GM12878 (cell line): ENCODE measurements around the gene CACNA1E. TPM values are rescaled to one million over a fixed set of nuclear protein-coding genes. Genes with fewer than 3 reads are reported as not detected.

Experiments
- ATAC-seq: fragments of 200-7000 bp; cut with Tn5 transposase; 3 replicates; pipeline ENCODE4 v1.9.1; 2020; ENCODE audit warnings: mild to moderate bottlenecking, moderate library complexity
- BruUV-seq: library from RNA; stranded (reverse); fragments of 400-500 nt; replicated peaks from 2 replicates; lab custom pipeline; 2021; lab: Mats Ljungman, UMichigan
- CTCF ChIA-PET: fragments of 300-600 bp; sonication (Branson Sonifier 250); formaldehyde crosslinking; extraction: SDS; loops from one replicate; lab custom pipeline; 2021; ENCODE audit warnings: inconsistent platforms; lab: Yijun Ruan, JAX
- POLR2A ChIA-PET: fragments of 350-600 bp; formaldehyde crosslinking; extraction: SDS; loops from one replicate; lab custom pipeline; 2021; ENCODE audit warnings: inconsistent platforms; lab: Charles Lee
- RAD21 ChIA-PET: fragments of 300-600 bp; sonication (Branson Sonifier 250); formaldehyde crosslinking; loops from one replicate; lab custom pipeline; 2023; ENCODE audit warnings: antibody characterized with exemption; ENCODE audit not compliant: unreplicated experiment; lab: Charles Lee
- SMC1A ChIA-PET: fragments of 300-600 bp; sonication (Branson Sonifier 250); formaldehyde crosslinking; loops from one replicate; lab custom pipeline; 2023; ENCODE audit not compliant: unreplicated experiment, uncharacterized antibody; lab: Charles Lee
- DNase-seq: peaks from one replicate; pipeline ENCODE4 v3.0.0-alpha.2; 2011; ENCODE audit warnings: low read depth, low spot score
- FAIRE-seq: peaks from 3 replicates; lab custom pipeline; 2011; peaks lifted over from hg19 to GRCh38; lab: Jason Lieb, UNC
- H2AFZ ChIP-seq: 2 replicates; pipeline ENCODE4 v1.6.0; 2011; ENCODE audit warnings: low read depth, low read length, control low read depth; ENCODE audit not compliant: control insufficient read depth
- H3K27ac ChIP-seq: 2 replicates; pipeline ENCODE4 v1.5.1; 2011; ENCODE audit warnings: control low read depth; ENCODE audit not compliant: control insufficient read depth, insufficient read depth
- H3K27me3 ChIP-seq, 2 experiments: replicated peaks in 1 of 2; 2 replicates each; pipeline versions ENCODE4 v1.6.0 to v1.6.1; 2011; ENCODE audit warnings: low read length in 1 of 2; ENCODE audit not compliant: control insufficient read depth in 2 of 2, insufficient read depth in 2 of 2
- H3K36me3 ChIP-seq, 2 experiments: 2 replicates each; pipeline ENCODE4 v1.5.1; 2011; ENCODE audit warnings: low read length in 1 of 2; ENCODE audit not compliant: control insufficient read depth in 2 of 2, insufficient read depth in 2 of 2
- H3K4me1 ChIP-seq: 2 replicates; pipeline ENCODE4 v1.6.1; 2011; ENCODE audit warnings: mild to moderate bottlenecking, low read length, moderate library complexity, mixed read lengths; ENCODE audit not compliant: control insufficient read depth, insufficient read depth
- H3K4me2 ChIP-seq: 2 replicates; pipeline ENCODE4 v1.6.0; 2011; ENCODE audit warnings: control low read depth; ENCODE audit not compliant: control insufficient read depth, insufficient read depth
- H3K4me3 ChIP-seq: fragments of 200-600 bp; sonication (generic); 2 replicates; pipeline ENCODE4 v1.5.1; 2016
- H3K79me2 ChIP-seq: 2 replicates; pipeline ENCODE4 v1.6.0; 2011; ENCODE audit warnings: low read length; ENCODE audit not compliant: control insufficient read depth, insufficient read depth
- H3K9ac ChIP-seq: 2 replicates; pipeline ENCODE4 v1.8.0; 2011; ENCODE audit warnings: low read length, control low read depth, mixed read lengths; ENCODE audit not compliant: control insufficient read depth, insufficient read depth
- H3K9me3 ChIP-seq: replicated peaks from 3 replicates; pipeline ENCODE4 v1.5.1; 2011; ENCODE audit warnings: mild to moderate bottlenecking, low read length; ENCODE audit not compliant: control insufficient read depth, insufficient read depth
- H4K20me1 ChIP-seq: 2 replicates; pipeline ENCODE4 v1.6.0; 2011; ENCODE audit not compliant: control insufficient read depth, insufficient read depth
- CBFB ChIP-seq: IDR thresholded peaks from 2 replicates; pipeline ENCODE4 v1.6.1; 2016; ENCODE audit warnings: antibody characterized with exemption, low read depth
- CHD4 ChIP-seq: fragments of 200-600 bp; sonication (generic); IDR thresholded peaks from 2 replicates; pipeline ENCODE4 v1.6.1; 2016; ENCODE audit warnings: mild to moderate bottlenecking
- HDAC2 ChIP-seq: fragments of 200-600 bp; sonication (generic); IDR thresholded peaks from 2 replicates; pipeline ENCODE4 v1.6.1; 2017
- IKZF2 ChIP-seq, 2 experiments: fragments of 450-650 bp; IDR thresholded peaks; 2 replicates each; pipeline ENCODE4 v1.6.1; 2017; ENCODE audit warnings: mild to moderate bottlenecking in 2 of 2, moderate library complexity in 2 of 2
- JUNB ChIP-seq: IDR thresholded peaks from 2 replicates; pipeline ENCODE4 v1.6.1; 2016; ENCODE audit warnings: antibody characterized with exemption, mild to moderate bottlenecking
- MYB ChIP-seq: fragments of 150-350 bp; IDR thresholded peaks from 2 replicates; pipeline ENCODE4 v1.6.1; 2014; ENCODE audit warnings: mild to moderate bottlenecking, low read depth, low read length, borderline replicate concordance
- NFXL1 ChIP-seq: fragments of 450-650 bp; IDR thresholded peaks from 2 replicates; pipeline ENCODE4 v1.6.1; 2017; ENCODE audit warnings: antibody characterized with exemption, mild to moderate bottlenecking, borderline replicate concordance
- NR2F1 ChIP-seq: fragments of 450-650 bp; conservative IDR thresholded peaks from 2 replicates; pipeline ENCODE4 v1.6.1; 2017; ENCODE audit warnings: mild to moderate bottlenecking
- TARDBP ChIP-seq: IDR thresholded peaks from 2 replicates; pipeline ENCODE4 v1.6.1; 2016; ENCODE audit warnings: borderline replicate concordance
- TCF3 ChIP-seq: IDR thresholded peaks from 2 replicates; pipeline ENCODE4 v1.6.1; 2012; ENCODE audit warnings: low read depth, mild to moderate bottlenecking, low read length, borderline replicate concordance; ENCODE audit not compliant: insufficient read depth
- ZBED1 ChIP-seq: IDR thresholded peaks from 2 replicates; pipeline ENCODE4 v1.6.1; 2016; ENCODE audit warnings: borderline replicate concordance
- WGBS: methylation state at CpG from one replicate; pipeline ENCODE4 v1.1.6; 2016; ENCODE audit warnings: low lambda C conversion rate; ENCODE audit not compliant: insufficient replicate concordance, insufficient coverage; ENCODE audit errors: missing lambda C conversion rate; 5-methylcytosine and 5-hydroxymethylcytosine counted together
- in situ Hi-C: fragments of 300-500 bp; cut with MboI; formaldehyde crosslinking; loops from 9 replicates; pipeline ENCODE4 v1.14.3; 2018; ENCODE audit warnings: mixed read lengths
- intact Hi-C: fragments of 100-400 bp; cut with micrococcal nuclease; formaldehyde crosslinking; loops from one replicate; pipeline ENCODE4 v1.14.2; 2022; ENCODE audit not compliant: unreplicated experiment
- polyA plus RNA-seq, 11 experiments: library from polyadenylated mRNA; depleted of rRNA in 4 of 11; unstranded in 6 of 11; stranded (reverse) in 5 of 11; fragments of >200 nt; fragmentation: Nextera tagmentation in 4 of 11; fragmentation: Illumina TruSeq in 1 of 11; extraction: Ambion mirVana in 4 of 11; extraction: Trizol in 1 of 11; gene quantifications; 1 replicate in 1 of 11; 2 replicates in 10 of 11; pipeline versions ENCODE4 v1.2.1 to v1.2.3, GENCODE V29; 2011 to 2016; ENCODE audit warnings: inconsistent platforms in 2 of 11, missing spikeins in 2 of 11, low read depth in 1 of 11
- total RNA-seq, 4 experiments: library from RNA; depleted of rRNA in 3 of 4; stranded (reverse); fragments of >200 nt in 3 of 4; fragmentation: Illumina TruSeq in 1 of 4; extraction: Trizol in 1 of 4; gene quantifications; 2 replicates each; pipeline versions ENCODE4 v1.2.1 to v1.2.3, GENCODE V29; 2013 to 2021
- TF ChIP-seq, protein P1 (sequence below): IDR thresholded peaks from 2 replicates; pipeline ENCODE4 v1.6.1; 2012; ENCODE audit warnings: low read length, inconsistent platforms

The CACNA1E gene
- total and polyA plus RNA-seq, 10 of the 15 experiments (the other 5 are each of a cell fraction or from before 2014, with no cell fraction given), result 0.57 to 22.0 (median 8.5) TPM

DNA sequence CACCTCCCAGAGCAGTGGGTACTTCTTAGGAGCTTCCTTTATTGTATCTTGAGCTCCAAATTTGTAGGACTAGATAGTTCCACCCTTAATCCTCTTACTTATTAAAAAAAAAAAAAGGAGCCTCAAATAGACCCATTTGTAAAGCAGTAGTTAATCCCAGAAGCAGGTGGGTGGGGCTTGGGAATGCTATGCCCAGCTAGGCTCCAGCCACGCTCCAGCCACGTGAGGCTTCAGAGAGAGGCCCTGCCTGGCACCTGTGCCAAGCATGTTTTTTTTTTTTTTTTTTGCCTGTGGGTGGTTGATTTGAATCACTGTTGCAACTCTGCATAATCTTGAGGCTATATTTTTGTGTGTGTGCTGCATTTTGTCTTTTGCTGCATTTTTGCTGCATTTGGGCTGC, 7.0 kb downstream of the CACNA1E start:
- WGBS, result 97% methylated on average over 2 of the region's 2 CpGs
- ChIA-PET RAD21 (interaction anchor here (0.7 to 14.3 kb wide), 4 partner anchors 11 to 233 kb away, joined by 3 to 278 read pairs (median 3); no protein-coding TSS in a partner anchor), CTCF (interaction anchor here (1.3 to 6.1 kb wide), 3 partner anchors 13 to 186 kb away, joined by 4 to 57 read pairs (median 4); no protein-coding TSS in a partner anchor), SMC1A (interaction anchor here (0.6 to 21.3 kb wide), 10 partner anchors 8 to 447 kb away, joined by 3 to 260 read pairs (median 4); partner anchors contain the start of gene CACNA1E), POLR2A (interaction anchor here (0.7 to 13.8 kb wide), 3 partner anchors 15 to 166 kb away, joined by 3 to 135 read pairs (median 6); no protein-coding TSS in a partner anchor)
- no TSS peak for BruUV-seq
- ATAC-seq (no peak), FAIRE-seq (no peak), DNase-seq (no peak)
- intact Hi-C loops, result no loop called here
- Histone ChIP-seq H3K4me3 (no peak overlapping the region), H3K27ac (no peak overlapping the region), H3K4me2 (no peak overlapping the region), H3K79me2 (peaks cover 15% of the 10 kb centered on the region), H3K27me3 (no peaks in the 10 kb centered on the region), H2AFZ (no peak overlapping the region), H4K20me1 (peaks cover 3% of the 10 kb centered on the region; the same call in 1 of the 2 replicates), H3K4me1 (0 out of 2 replicates have a peak, but pooled peaks cover 6% of the 10 kb centered on the region), H3K36me3 (no peaks in the 10 kb centered on the region), H3K9me3 (no peaks in the 10 kb centered on the region), H3K9ac (no peak overlapping the region)
- in situ Hi-C loops, result no loop called here
- TF ChIP-seq IKZF2 (IDR thresholded peaks at IDR 0.05), result no peak
- TF ChIP-seq JUNB, result no peak
- TF ChIP-seq, protein P1, sequence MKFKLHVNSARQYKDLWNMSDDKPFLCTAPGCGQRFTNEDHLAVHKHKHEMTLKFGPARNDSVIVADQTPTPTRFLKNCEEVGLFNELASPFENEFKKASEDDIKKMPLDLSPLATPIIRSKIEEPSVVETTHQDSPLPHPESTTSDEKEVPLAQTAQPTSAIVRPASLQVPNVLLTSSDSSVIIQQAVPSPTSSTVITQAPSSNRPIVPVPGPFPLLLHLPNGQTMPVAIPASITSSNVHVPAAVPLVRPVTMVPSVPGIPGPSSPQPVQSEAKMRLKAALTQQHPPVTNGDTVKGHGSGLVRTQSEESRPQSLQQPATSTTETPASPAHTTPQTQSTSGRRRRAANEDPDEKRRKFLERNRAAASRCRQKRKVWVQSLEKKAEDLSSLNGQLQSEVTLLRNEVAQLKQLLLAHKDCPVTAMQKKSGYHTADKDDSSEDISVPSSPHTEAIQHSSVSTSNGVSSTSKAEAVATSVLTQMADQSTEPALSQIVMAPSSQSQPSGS, result no peak
- no peak for TF ChIP-seq NR2F1
- no peak for TF ChIP-seq NFXL1
- TF ChIP-seq TARDBP, result no peak
- no peak for TF ChIP-seq ZBED1
- no peak for TF ChIP-seq CHD4
- TF ChIP-seq HDAC2, result no peak
- TF ChIP-seq CBFB, result no peak
- TF ChIP-seq MYB, result no peak
- TF ChIP-seq TCF3, result no peak
